ENCODE data around the gene BFAR.
"Not testable (repeated sequence)": the region's sequence is repeated elsewhere in the genome, so short reads cannot be mapped to it uniquely, and the experiment has no call there.

BFAR gene

DNA sequence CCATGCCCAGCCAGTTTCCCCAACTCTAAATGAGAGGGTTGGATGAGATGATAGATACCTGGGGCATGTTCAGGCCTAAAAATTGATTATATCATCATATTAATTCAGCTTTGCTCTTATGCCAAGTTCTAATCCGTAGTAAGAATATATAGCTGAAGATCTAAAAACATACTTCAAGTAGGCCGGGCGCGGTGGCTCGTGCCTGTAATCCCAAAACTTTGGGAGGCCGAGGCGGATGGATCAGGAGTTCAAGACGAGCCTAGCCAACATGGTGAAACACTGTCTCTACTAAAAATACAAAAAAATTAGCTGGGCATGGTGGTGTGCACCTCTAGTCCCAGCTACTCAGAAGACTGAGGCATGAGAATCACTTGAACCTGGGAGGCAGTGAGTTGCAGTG, 49.4 kb downstream of the BFAR start:
- Histone ChIP-seq H3K4me2 (ENCODE audit: low read length) (no peak overlapping the region), H3K4me1 (ENCODE audit: insufficient read depth, low read length, severe bottlenecking) (no peaks in the 10 kb centered on the region), H4K20me1 (ENCODE audit: insufficient read depth, low read length) (no peaks in the 10 kb centered on the region), H2AFZ (ENCODE audit: low read length) (no peak overlapping the region), H3K27me3 (ENCODE audit: insufficient read depth, low read length) (no peaks in the 10 kb centered on the region), H3K36me3 (ENCODE audit: insufficient read depth, low read length) (no peaks in the 10 kb centered on the region), H3K9ac (ENCODE audit: low read length) (no peak overlapping the region), H3K27ac (ENCODE audit: low read depth, low read length, poor library complexity, severe bottlenecking) (no peak overlapping the region), H3K79me2 (ENCODE audit: insufficient read depth, low read length) (no peaks in the 10 kb centered on the region), H3K9me3 (ENCODE audit: low read length) (no peaks in the 10 kb centered on the region), H3K9me2 (ENCODE audit: low read depth, low read length) (no peaks in the 10 kb centered on the region), H3F3A (ENCODE audit: insufficient read depth, low read length) (no peaks in the 10 kb centered on the region), H3K4me3 (ENCODE audit: low read depth, low read length, poor library complexity, severe bottlenecking) (no peak overlapping the region)
- no peak for TF ChIP-seq EZH2 (IDR thresholded peaks at IDR 0.05; ENCODE audit: borderline replicate concordance, low read length)
- TF ChIP-seq, protein P1, sequence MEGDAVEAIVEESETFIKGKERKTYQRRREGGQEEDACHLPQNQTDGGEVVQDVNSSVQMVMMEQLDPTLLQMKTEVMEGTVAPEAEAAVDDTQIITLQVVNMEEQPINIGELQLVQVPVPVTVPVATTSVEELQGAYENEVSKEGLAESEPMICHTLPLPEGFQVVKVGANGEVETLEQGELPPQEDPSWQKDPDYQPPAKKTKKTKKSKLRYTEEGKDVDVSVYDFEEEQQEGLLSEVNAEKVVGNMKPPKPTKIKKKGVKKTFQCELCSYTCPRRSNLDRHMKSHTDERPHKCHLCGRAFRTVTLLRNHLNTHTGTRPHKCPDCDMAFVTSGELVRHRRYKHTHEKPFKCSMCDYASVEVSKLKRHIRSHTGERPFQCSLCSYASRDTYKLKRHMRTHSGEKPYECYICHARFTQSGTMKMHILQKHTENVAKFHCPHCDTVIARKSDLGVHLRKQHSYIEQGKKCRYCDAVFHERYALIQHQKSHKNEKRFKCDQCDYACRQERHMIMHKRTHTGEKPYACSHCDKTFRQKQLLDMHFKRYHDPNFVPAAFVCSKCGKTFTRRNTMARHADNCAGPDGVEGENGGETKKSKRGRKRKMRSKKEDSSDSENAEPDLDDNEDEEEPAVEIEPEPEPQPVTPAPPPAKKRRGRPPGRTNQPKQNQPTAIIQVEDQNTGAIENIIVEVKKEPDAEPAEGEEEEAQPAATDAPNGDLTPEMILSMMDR (IDR thresholded peaks at IDR 0.05; ENCODE audit: low read length), result no peak

DNA sequence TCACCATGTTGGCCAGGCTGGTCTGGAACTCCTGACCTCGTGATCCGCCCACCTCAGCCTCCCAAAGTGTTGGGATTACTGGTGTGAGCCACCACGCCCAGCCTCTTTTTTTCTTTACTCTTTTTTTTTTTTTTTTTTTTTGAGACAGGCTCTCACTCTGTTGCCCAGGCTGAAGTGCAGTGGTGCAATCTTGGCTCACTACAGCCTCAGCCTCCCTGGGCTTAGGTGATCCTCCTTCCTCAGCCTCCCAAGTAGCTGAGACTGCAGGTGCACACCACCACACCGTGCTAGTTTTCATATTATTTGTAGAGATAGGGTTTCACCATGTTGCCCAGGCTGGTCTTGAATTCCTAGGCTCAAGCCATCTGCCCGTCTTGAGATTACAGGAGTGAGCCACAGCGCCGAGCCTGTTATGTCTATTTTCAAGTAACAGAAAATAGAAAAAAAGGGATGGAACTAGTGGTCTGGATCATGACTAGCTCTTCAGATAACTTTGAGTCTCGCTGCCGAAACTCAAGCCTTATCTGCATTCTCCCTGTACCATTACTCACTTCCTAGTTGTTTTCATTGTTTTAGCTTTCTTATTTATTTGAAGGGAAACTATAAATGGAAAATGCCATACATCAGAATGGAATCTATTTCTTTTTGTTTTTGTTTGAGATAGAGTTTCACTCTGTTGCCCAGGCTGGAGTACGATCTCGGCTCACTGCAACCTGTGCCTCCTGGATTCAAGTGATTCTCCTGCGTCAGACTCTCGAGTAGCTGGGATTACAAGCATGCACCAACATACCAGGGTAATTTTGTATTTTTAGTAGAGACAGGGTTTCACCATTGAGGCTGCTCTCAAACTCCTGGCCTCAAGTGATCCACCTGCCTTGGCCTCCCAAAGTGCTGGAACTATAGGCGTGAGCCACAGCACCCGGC, 53.4 kb downstream of the BFAR start:
- not testable (repeated sequence) for H3K27ac ChIP-seq (ENCODE audit: low read depth, low read length, poor library complexity, severe bottlenecking); H2AFZ ChIP-seq (ENCODE audit: low read length); H3K36me3 ChIP-seq (ENCODE audit: insufficient read depth, low read length); H4K20me1 ChIP-seq (ENCODE audit: insufficient read depth, low read length); H3K79me2 ChIP-seq (ENCODE audit: insufficient read depth, low read length); H3K9ac ChIP-seq (ENCODE audit: low read length); H3K27me3 ChIP-seq (ENCODE audit: insufficient read depth, low read length); H3K4me1 ChIP-seq (ENCODE audit: insufficient read depth, low read length, severe bottlenecking); H3K4me3 ChIP-seq (ENCODE audit: low read depth, low read length, poor library complexity, severe bottlenecking); H3K9me2 ChIP-seq (ENCODE audit: low read depth, low read length); H3K9me3 ChIP-seq (ENCODE audit: low read length); H3F3A ChIP-seq (ENCODE audit: insufficient read depth, low read length); H3K4me2 ChIP-seq (ENCODE audit: low read length)

DNA sequence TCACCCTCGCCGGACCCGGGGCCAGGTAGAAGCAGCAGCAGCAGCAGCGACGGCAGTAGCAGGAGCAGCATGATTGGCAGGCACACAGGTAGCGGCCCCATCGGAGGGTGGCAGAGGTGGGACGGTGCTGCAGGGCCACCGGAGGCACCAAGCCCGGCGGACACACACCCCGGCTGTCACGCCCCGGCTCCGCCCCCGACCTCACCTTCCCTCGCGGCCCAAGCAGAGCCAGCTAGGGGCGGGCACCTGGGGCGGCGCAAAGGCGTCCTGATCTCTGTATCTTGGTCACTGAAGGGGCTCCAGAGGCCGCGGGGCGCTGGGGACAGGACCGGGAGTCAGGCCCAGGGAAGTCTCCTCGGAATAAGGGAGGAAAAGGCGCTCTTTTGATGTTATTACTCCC, 61.4 kb downstream of the BFAR start, which contains the start of gene PLA2G10:
Gene PLA2G10 (minus strand): TSS at position 180 of the 400 bp plus-strand sequence. CDS start 79 bp downstream, at position 101.
- not testable (repeated sequence) for H3K79me2 ChIP-seq (ENCODE audit: insufficient read depth, low read length); H3K9me2 ChIP-seq (ENCODE audit: low read depth, low read length); H3K9me3 ChIP-seq (ENCODE audit: low read length); H2AFZ ChIP-seq (ENCODE audit: low read length); H3K36me3 ChIP-seq (ENCODE audit: insufficient read depth, low read length); H3K4me2 ChIP-seq (ENCODE audit: low read length); H3F3A ChIP-seq (ENCODE audit: insufficient read depth, low read length); H3K27ac ChIP-seq (ENCODE audit: low read depth, low read length, poor library complexity, severe bottlenecking); H3K9ac ChIP-seq (ENCODE audit: low read length); H3K4me3 ChIP-seq (ENCODE audit: low read depth, low read length, poor library complexity, severe bottlenecking); H3K27me3 ChIP-seq (ENCODE audit: insufficient read depth, low read length); H4K20me1 ChIP-seq (ENCODE audit: insufficient read depth, low read length); H3K4me1 ChIP-seq (ENCODE audit: insufficient read depth, low read length, severe bottlenecking)

DNA sequence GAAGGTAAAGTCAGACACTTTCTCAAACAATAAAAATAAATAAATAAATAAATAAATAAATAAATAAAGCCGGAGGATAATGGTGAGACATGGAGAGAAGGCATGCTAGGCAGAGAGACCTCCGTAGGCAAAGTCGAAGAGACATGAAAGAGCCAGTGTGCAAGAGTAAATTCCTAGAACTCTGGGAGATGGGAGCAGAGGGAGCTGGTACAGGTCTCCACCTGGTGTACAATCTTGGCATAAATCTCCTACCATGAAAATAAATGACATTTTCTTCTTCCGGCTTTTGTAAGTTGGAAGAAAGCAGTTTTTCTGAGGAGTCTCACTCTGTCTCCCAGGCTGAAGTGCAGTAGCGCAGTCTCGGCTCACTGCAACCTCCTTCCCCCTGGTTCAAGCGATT, 69.1 kb downstream of the BFAR start:
- H3K4me1 ChIP-seq (ENCODE audit: insufficient read depth, low read length, severe bottlenecking); H3K36me3 ChIP-seq (ENCODE audit: insufficient read depth, low read length); H4K20me1 ChIP-seq (ENCODE audit: insufficient read depth, low read length); H3K27me3 ChIP-seq (ENCODE audit: insufficient read depth, low read length); H3K79me2 ChIP-seq (ENCODE audit: insufficient read depth, low read length); H3K4me2 ChIP-seq (ENCODE audit: low read length); H3K27ac ChIP-seq (ENCODE audit: low read depth, low read length, poor library complexity, severe bottlenecking); H3K9me2 ChIP-seq (ENCODE audit: low read depth, low read length); H3F3A ChIP-seq (ENCODE audit: insufficient read depth, low read length); H2AFZ ChIP-seq (ENCODE audit: low read length); H3K4me3 ChIP-seq (ENCODE audit: low read depth, low read length, poor library complexity, severe bottlenecking); H3K9ac ChIP-seq (ENCODE audit: low read length); H3K9me3 ChIP-seq (ENCODE audit: low read length): not testable (repeated sequence)

GRCh38 chr16:14702672-14703071, 69.9 kb downstream of the BFAR start:
- not testable (repeated sequence) for H3K4me3 ChIP-seq (ENCODE audit: low read depth, low read length, poor library complexity, severe bottlenecking); H3K9me3 ChIP-seq (ENCODE audit: low read length); H3K27me3 ChIP-seq (ENCODE audit: insufficient read depth, low read length); H3K36me3 ChIP-seq (ENCODE audit: insufficient read depth, low read length); H3F3A ChIP-seq (ENCODE audit: insufficient read depth, low read length); H2AFZ ChIP-seq (ENCODE audit: low read length); H3K9ac ChIP-seq (ENCODE audit: low read length); H3K9me2 ChIP-seq (ENCODE audit: low read depth, low read length); H3K79me2 ChIP-seq (ENCODE audit: insufficient read depth, low read length); H4K20me1 ChIP-seq (ENCODE audit: insufficient read depth, low read length); H3K4me2 ChIP-seq (ENCODE audit: low read length); H3K27ac ChIP-seq (ENCODE audit: low read depth, low read length, poor library complexity, severe bottlenecking); H3K4me1 ChIP-seq (ENCODE audit: insufficient read depth, low read length, severe bottlenecking)

GRCh38 chr16:14703156-14704011, 70.6 kb downstream of the BFAR start, which contains the start of gene NPIPA3:
Gene NPIPA3 (plus strand): TSS chr16:14703411. CDS start chr16:14708944, 5,533 bp downstream.
- H3K4me3 ChIP-seq (ENCODE audit: low read depth, low read length, poor library complexity, severe bottlenecking); H3F3A ChIP-seq (ENCODE audit: insufficient read depth, low read length); H3K27ac ChIP-seq (ENCODE audit: low read depth, low read length, poor library complexity, severe bottlenecking); H3K4me1 ChIP-seq (ENCODE audit: insufficient read depth, low read length, severe bottlenecking); H3K9me3 ChIP-seq (ENCODE audit: low read length); H3K79me2 ChIP-seq (ENCODE audit: insufficient read depth, low read length); H3K9ac ChIP-seq (ENCODE audit: low read length); H3K27me3 ChIP-seq (ENCODE audit: insufficient read depth, low read length); H2AFZ ChIP-seq (ENCODE audit: low read length); H3K9me2 ChIP-seq (ENCODE audit: low read depth, low read length); H3K36me3 ChIP-seq (ENCODE audit: insufficient read depth, low read length); H4K20me1 ChIP-seq (ENCODE audit: insufficient read depth, low read length); H3K4me2 ChIP-seq (ENCODE audit: low read length): not testable (repeated sequence)
